Measurements from ENCODE around the gene SLC2A6. TPM values are rescaled to one million over a fixed set of nuclear protein-coding genes. Genes with fewer than 3 reads are reported as not detected.

The SLC2A6 gene
- total and polyA plus RNA-seq, 2 of the 8 experiments (the other 6 are each of a cell fraction or from before 2014, with no cell fraction given), result 16.6 to 17.8 TPM

- WGBS, 2 experiments (ENCODE audit: extremely low coverage in 1 of 2, insufficient coverage in 1 of 2, insufficient read length in 1 of 2, insufficient replicate concordance in 2 of 2, low coverage in 1 of 2, low lambda C conversion rate in 2 of 2, missing lambda C conversion rate in 1 of 2), result 93% methylated on average over 27 of the region's 27 CpGs; no CpG with 5 or more reads in 1 of the 2 experiments
- H4K91ac ChIP-seq (replicated peaks; ENCODE audit: insufficient read length, low read length), result no peak overlapping the region
- no peak overlapping the region for H3K27ac ChIP-seq (ENCODE audit: low read depth, low read length)
- H2BK5ac ChIP-seq (ENCODE audit: low read depth, low read length), result no peak overlapping the region
- peaks cover 0 to 6% of the 10 kb centered on the region in 2 experiments; a peak in 1 of 4 replicates for H3K79me2 ChIP-seq (ENCODE audit: control insufficient read depth in 1 of 2, insufficient read depth in 2 of 2, low read length in 2 of 2)
- no peak overlapping the region for H3K18ac ChIP-seq (ENCODE audit: extremely low read depth, low read length)
- no peak overlapping the region for H4K5ac ChIP-seq (ENCODE audit: insufficient read length, low read depth, low read length)
- ChIA-PET CTCF (ENCODE audit: partially characterized antibody) (interaction anchor here (0.6 to 3.4 kb wide), 8 partner anchors 7 to 290 kb away, joined by 3 to 13 read pairs (median 3); no protein-coding TSS in a partner anchor), POLR2A (ENCODE audit: partially characterized antibody) (interaction anchor here (1.0 to 1.5 kb wide), 4 partner anchors 13 to 126 kb away, joined by 3 to 8 read pairs (median 4); no protein-coding TSS in a partner anchor)
- H4K20me1 ChIP-seq (replicated peaks in 1 of 2; ENCODE audit: control insufficient read depth in 1 of 2, insufficient read depth in 2 of 2, low read length in 2 of 2), result peaks cover 3 to 26% of the 10 kb centered on the region in 2 experiments
- no peak overlapping the region for H3K56ac ChIP-seq (replicated peaks; ENCODE audit: insufficient read length, low read depth, low read length)
- no peak overlapping the region for H2BK15ac ChIP-seq (ENCODE audit: low read length)
- H2BK120ac ChIP-seq (replicated peaks; ENCODE audit: low read depth, low read length), result no peak overlapping the region
- H3K23me2 ChIP-seq (ENCODE audit: low read depth, low read length), result peaks cover 6% of the 10 kb centered on the region; the same call in 1 of the 2 replicates
- no peak for DNase-seq (ENCODE audit: low read depth in 1 of 2, low spot score in 2 of 2)
- H2BK20ac ChIP-seq (ENCODE audit: low read length), result no peak overlapping the region
- peaks cover 0 to 4% (median 0%) of the 10 kb centered on the region in 4 experiments; a peak in 1 of 7 replicates for H3K27me3 ChIP-seq (replicated peaks in 1 of 4; ENCODE audit: control insufficient read depth in 3 of 4, extremely low read depth in 1 of 4, insufficient read depth in 3 of 4, low read length in 3 of 4)
- peaks cover 2% of the 10 kb centered on the region; the same call in 1 of the 2 replicates for H3K79me1 ChIP-seq (ENCODE audit: low read depth, low read length)
- no peak overlapping the region for H3K14ac ChIP-seq (ENCODE audit: insufficient read length)
- no peak overlapping the region for H4K8ac ChIP-seq (ENCODE audit: extremely low read depth, insufficient read depth, low read length)
- no peak overlapping the region for H2BK12ac ChIP-seq (ENCODE audit: low read depth, low read length)
- H3K4me1 ChIP-seq (replicated peaks in 1 of 4; ENCODE audit: control insufficient read depth in 3 of 4, insufficient read depth in 4 of 4, low read length in 3 of 4), result peaks cover 0 to 7% (median 4%) of the 10 kb centered on the region in 4 experiments; a peak in 6 of 7 replicates
- no peak overlapping the region for H3K4me2 ChIP-seq (ENCODE audit: insufficient read depth in 1 of 2, low read depth in 2 of 2, low read length in 2 of 2)
- H3K4me3 ChIP-seq (ENCODE audit: extremely low read depth in 1 of 4, insufficient read depth in 2 of 4, low read depth in 3 of 4, low read length in 4 of 4), result no peak overlapping the region
- H2AFZ ChIP-seq (ENCODE audit: low read length), result no peak overlapping the region
- H3K9me3 ChIP-seq (ENCODE audit: insufficient read depth in 2 of 2, low read depth in 1 of 2, low read length in 1 of 2), result no peaks in the 10 kb centered on the region
- no peak overlapping the region for H3K9ac ChIP-seq (replicated peaks in 1 of 4; ENCODE audit: extremely low read depth in 1 of 4, low read depth in 3 of 4, low read length in 3 of 4)
- H3K36me3 ChIP-seq (ENCODE audit: control insufficient read depth in 2 of 4, insufficient read depth in 4 of 4, low read length in 3 of 4), result peaks cover 0 to 26% (median 6%) of the 10 kb centered on the region in 4 experiments; a peak in 5 of 8 replicates
- no peak overlapping the region for H3K23ac ChIP-seq (ENCODE audit: insufficient read length)
- FAIRE-seq, result no peak
- H2AK5ac ChIP-seq (ENCODE audit: low read depth, low read length), result no peak overlapping the region
- H3K4ac ChIP-seq (replicated peaks; ENCODE audit: insufficient read length, low read depth, low read length), result no peak overlapping the region
- TF ChIP-seq, protein P1, sequence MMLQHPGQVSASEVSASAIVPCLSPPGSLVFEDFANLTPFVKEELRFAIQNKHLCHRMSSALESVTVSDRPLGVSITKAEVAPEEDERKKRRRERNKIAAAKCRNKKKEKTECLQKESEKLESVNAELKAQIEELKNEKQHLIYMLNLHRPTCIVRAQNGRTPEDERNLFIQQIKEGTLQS (IDR thresholded peaks at IDR 0.05; ENCODE audit: insufficient read depth, low read depth, low read length), result no peak
These were observed 3.4 kb downstream of the SLC2A6 start for GRCh38 chr9:133475292-133476012.
